Measurements from ENCODE around the gene UGT1A1.

Gene UGT1A1

GRCh38 chr2:233818639-233819621 lies 58.9 kb downstream of the UGT1A1 start:
- TF ChIP-seq YY1 (IDR thresholded peaks at IDR 0.05; ENCODE audit: low read depth) = no peak
- no peak for TF ChIP-seq TCF12 (IDR thresholded peaks at IDR 0.05; ENCODE audit: low read depth)
- TF ChIP-seq RAD21 (IDR thresholded peaks at IDR 0.05; ENCODE audit: low read depth) = no peak
- TF ChIP-seq REST (IDR thresholded peaks at IDR 0.05; ENCODE audit: low read depth) = no peak
- no peak for TF ChIP-seq NFIC (IDR thresholded peaks at IDR 0.05)
- no peak for TF ChIP-seq FOXM1 (IDR thresholded peaks at IDR 0.05; ENCODE audit: borderline replicate concordance, low read depth)
- no peak for TF ChIP-seq CEBPB (IDR thresholded peaks at IDR 0.05)
- TF ChIP-seq EGR1 (IDR thresholded peaks at IDR 0.05) = no peak

GRCh38 chr2:233819884-233820773 lies 60.1 kb downstream of the UGT1A1 start:
- TF ChIP-seq TAF1 (IDR thresholded peaks at IDR 0.05; ENCODE audit: low read depth) (no peak), REST (IDR thresholded peaks at IDR 0.05; ENCODE audit: low read depth) (no peak), CREB1 (IDR thresholded peaks at IDR 0.05; ENCODE audit: low read depth) (no peak), YY1 (IDR thresholded peaks at IDR 0.05; ENCODE audit: low read depth) (no peak), CEBPB (IDR thresholded peaks at IDR 0.05) (no peak), TEAD4 (IDR thresholded peaks at IDR 0.05) (no peak), EGR1 (IDR thresholded peaks at IDR 0.05) (no peak)

- TF ChIP-seq TAF1 (IDR thresholded peaks at IDR 0.05; ENCODE audit: low read depth) = no peak
- no peak for TF ChIP-seq ZBTB7A (IDR thresholded peaks at IDR 0.05; ENCODE audit: low read depth)
- TF ChIP-seq CREB1 (IDR thresholded peaks at IDR 0.05; ENCODE audit: low read depth) = no peak
- no peak for TF ChIP-seq RAD21 (IDR thresholded peaks at IDR 0.05; ENCODE audit: low read depth)
- no peak for TF ChIP-seq TEAD4 (IDR thresholded peaks at IDR 0.05)
- TF ChIP-seq MAX (IDR thresholded peaks at IDR 0.05) = no peak
- no peak for TF ChIP-seq NFIC (IDR thresholded peaks at IDR 0.05)
- TF ChIP-seq TCF12 (IDR thresholded peaks at IDR 0.05; ENCODE audit: low read depth) = no peak
- TF ChIP-seq FOXM1 (IDR thresholded peaks at IDR 0.05; ENCODE audit: borderline replicate concordance, low read depth) = no peak
- TF ChIP-seq REST (IDR thresholded peaks at IDR 0.05; ENCODE audit: low read depth) = no peak
- TF ChIP-seq USF1 (IDR thresholded peaks at IDR 0.05) = no peak
- TF ChIP-seq EGR1 (IDR thresholded peaks at IDR 0.05) = no peak
- no peak for TF ChIP-seq CEBPB (IDR thresholded peaks at IDR 0.05)
- TF ChIP-seq YY1 (IDR thresholded peaks at IDR 0.05; ENCODE audit: low read depth) = no peak
- TF ChIP-seq EP300 (IDR thresholded peaks at IDR 0.05; ENCODE audit: borderline replicate concordance) = no peak
These were observed 60.7 kb downstream of the UGT1A1 start for GRCh38 chr2:233820774-233821105.

- TF ChIP-seq NFIC (IDR thresholded peaks at IDR 0.05) (no peak), FOXM1 (IDR thresholded peaks at IDR 0.05; ENCODE audit: borderline replicate concordance, low read depth) (no peak), USF1 (IDR thresholded peaks at IDR 0.05) (no peak), EGR1 (IDR thresholded peaks at IDR 0.05) (no peak), TAF1 (IDR thresholded peaks at IDR 0.05; ENCODE audit: low read depth) (no peak), EP300 (IDR thresholded peaks at IDR 0.05; ENCODE audit: borderline replicate concordance) (no peak), YY1 (IDR thresholded peaks at IDR 0.05; ENCODE audit: low read depth) (no peak), REST (IDR thresholded peaks at IDR 0.05; ENCODE audit: low read depth) (no peak), TEAD4 (IDR thresholded peaks at IDR 0.05) (no peak), RAD21 (IDR thresholded peaks at IDR 0.05; ENCODE audit: low read depth) (no peak), CEBPB (IDR thresholded peaks at IDR 0.05) (no peak), ZBTB7A (IDR thresholded peaks at IDR 0.05; ENCODE audit: low read depth) (no peak), CREB1 (IDR thresholded peaks at IDR 0.05; ENCODE audit: low read depth) (no peak), TCF12 (IDR thresholded peaks at IDR 0.05; ENCODE audit: low read depth) (no peak)
These were observed 61.1 kb downstream of the UGT1A1 start for GRCh38 chr2:233821196-233821595.

Data from Ishikawa (cell line).